Measurements from ENCODE around the gene COQ10A. TPM values are rescaled to one million over a fixed set of nuclear protein-coding genes. Genes with fewer than 3 reads are reported as not detected.

Gene COQ10A
- total RNA-seq, 6 experiments from 2014 or later: 6.4 to 10.7 (median 8.2) TPM

- H3K9me3 Mint-ChIP-seq: no peaks in the 10 kb centered on the region
- peaks cover 8% of the 10 kb centered on the region for H3K4me1 Mint-ChIP-seq (ENCODE audit: low read depth)
- DNase-seq: no peak
- no peaks in the 10 kb centered on the region for H3K36me3 Mint-ChIP-seq (ENCODE audit: low read depth)
- H3K4me3 Mint-ChIP-seq: no peak within 1 kb of the TSS
- peaks cover 8% of the 10 kb centered on the region for H3K27me3 Mint-ChIP-seq (ENCODE audit: insufficient read depth)
- no peak within 1 kb of the TSS for H3K27ac Mint-ChIP-seq
- no peak for TF ChIP-seq CTCF (IDR thresholded peaks at IDR 0.05)
Observed at GRCh38 chr12:56229916-56230431, 36.8 kb upstream of the COQ10A start, which contains the start of gene SLC39A5. Gene SLC39A5, plus strand, starts transcription at chr12:56230051. Its CDS starts 1,224 bp downstream, at chr12:56231275.

- Mint-ChIP-seq H3K36me3 (ENCODE audit: low read depth) (no peaks in the 10 kb centered on the region), H3K4me1 (ENCODE audit: low read depth) (peaks cover 2% of the 10 kb centered on the region), H3K4me3 (no peak overlapping the region), H3K27ac (no peak overlapping the region), H3K27me3 (ENCODE audit: insufficient read depth) (peaks cover 12% of the 10 kb centered on the region), H3K9me3 (no peaks in the 10 kb centered on the region)
- TF ChIP-seq CTCF (IDR thresholded peaks at IDR 0.05): no peak
- DNase-seq: no peak
Observed at GRCh38 chr12:56230432-56231183, 36.1 kb upstream of the COQ10A start.

DNA sequence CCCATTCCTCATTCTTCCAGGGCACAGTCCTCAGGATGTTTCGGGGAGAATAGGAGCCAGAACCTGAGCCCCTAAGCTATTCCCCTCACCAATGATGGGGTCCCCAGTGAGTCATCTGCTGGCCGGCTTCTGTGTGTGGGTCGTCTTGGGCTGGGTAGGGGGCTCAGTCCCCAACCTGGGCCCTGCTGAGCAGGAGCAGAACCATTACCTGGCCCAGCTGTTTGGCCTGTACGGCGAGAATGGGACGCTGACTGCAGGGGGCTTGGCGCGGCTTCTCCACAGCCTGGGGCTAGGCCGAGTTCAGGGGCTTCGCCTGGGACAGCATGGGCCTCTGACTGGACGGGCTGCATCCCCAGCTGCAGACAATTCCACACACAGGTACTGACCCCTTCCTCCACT lies 35.6 kb upstream of the COQ10A start:
- Mint-ChIP-seq H3K27me3 (ENCODE audit: insufficient read depth) (peaks cover 13% of the 10 kb centered on the region), H3K27ac (no peak overlapping the region), H3K36me3 (ENCODE audit: low read depth) (peaks cover 2% of the 10 kb centered on the region), H3K9me3 (no peaks in the 10 kb centered on the region), H3K4me3 (no peak overlapping the region), H3K4me1 (ENCODE audit: low read depth) (no peaks in the 10 kb centered on the region)
- DNase-seq: no peak
- no peak for TF ChIP-seq CTCF (IDR thresholded peaks at IDR 0.05)

DNA sequence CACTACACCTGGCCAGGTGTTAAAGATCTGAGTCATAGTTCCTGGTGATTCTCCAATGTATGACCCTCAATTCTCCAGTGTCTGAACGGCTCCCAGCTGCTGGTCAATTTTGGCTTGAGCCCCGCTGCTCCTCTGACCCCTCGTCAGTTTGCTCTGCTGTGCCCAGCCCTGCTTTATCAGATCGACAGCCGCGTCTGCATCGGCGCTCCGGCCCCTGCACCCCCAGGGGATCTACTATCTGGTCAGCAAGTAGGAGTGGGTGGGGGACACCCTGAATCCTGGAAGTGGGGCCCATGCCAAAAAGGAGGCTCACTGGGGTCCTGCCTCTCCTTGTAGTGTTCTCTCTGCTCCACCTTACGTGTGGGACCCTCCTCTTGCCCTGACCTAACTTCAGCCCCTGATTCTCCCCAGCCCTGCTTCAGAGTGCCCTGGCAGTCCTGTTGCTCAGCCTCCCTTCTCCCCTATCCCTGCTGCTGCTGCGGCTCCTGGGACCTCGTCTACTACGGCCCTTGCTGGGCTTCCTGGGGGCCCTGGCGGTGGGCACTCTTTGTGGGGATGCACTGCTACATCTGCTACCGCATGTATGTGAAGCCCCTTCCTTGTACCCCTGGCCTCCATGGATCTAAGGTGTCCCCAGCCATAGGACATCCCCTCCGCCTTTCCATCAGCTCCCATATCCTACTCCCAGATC lies 31.9 kb upstream of the COQ10A start:
- no peaks in the 10 kb centered on the region for H3K9me3 Mint-ChIP-seq
- no peak for TF ChIP-seq CTCF (IDR thresholded peaks at IDR 0.05)
- peak overlapping the region; percentile 19; the same call in 1 of the 2 replicates for H3K27ac Mint-ChIP-seq
- H3K36me3 Mint-ChIP-seq (ENCODE audit: low read depth): peaks cover 5% of the 10 kb centered on the region
- H3K27me3 Mint-ChIP-seq (ENCODE audit: insufficient read depth): peaks cover 16% of the 10 kb centered on the region
- H3K4me1 Mint-ChIP-seq (ENCODE audit: low read depth): no peaks in the 10 kb centered on the region
- no peak for DNase-seq
- H3K4me3 Mint-ChIP-seq: no peak overlapping the region; the same call in 1 of the 2 replicates

- Mint-ChIP-seq H3K27me3 (ENCODE audit: insufficient read depth) (peaks cover 14% of the 10 kb centered on the region), H3K4me3 (no peak overlapping the region), H3K36me3 (ENCODE audit: low read depth) (peaks cover 10% of the 10 kb centered on the region), H3K27ac (no peak overlapping the region; the same call in 1 of the 2 replicates), H3K9me3 (no peaks in the 10 kb centered on the region), H3K4me1 (ENCODE audit: low read depth) (no peaks in the 10 kb centered on the region)
- no peak for TF ChIP-seq CTCF (IDR thresholded peaks at IDR 0.05)
- no peak for DNase-seq
Observed at GRCh38 chr12:56236091-56236490, 30.7 kb upstream of the COQ10A start.
